Astrocyte of the hippocampus (primary cell): ENCODE measurements around the gene RASSF4.

Experiments used
- DNase-seq: peaks from one replicate; pipeline ENCODE4 v3.0.0; 2011; ENCODE audit warnings: low read depth, low spot score

Gene RASSF4

GRCh38 chr10:44962870-44963738 lies 3.5 kb downstream of the RASSF4 start:
- peak; percentile 59 for DNase-seq

- peak; percentile 78 for DNase-seq
These were observed 4.4 kb downstream of the RASSF4 start for GRCh38 chr10:44963772-44964633.

- no peak for DNase-seq
These were observed 5.5 kb downstream of the RASSF4 start for GRCh38 chr10:44965104-44965503.

GRCh38 chr10:44965651-44966097 lies 6.1 kb downstream of the RASSF4 start:
- DNase-seq: no peak

- no peak for DNase-seq
These were observed 6.7 kb downstream of the RASSF4 start for GRCh38 chr10:44966129-44966815.

GRCh38 chr10:44966816-44967509 lies 7.4 kb downstream of the RASSF4 start:
- DNase-seq: no peak

- no peak for DNase-seq
These were observed 8.0 kb downstream of the RASSF4 start for GRCh38 chr10:44967616-44968015.

GRCh38 chr10:44968091-44968490 lies 8.5 kb downstream of the RASSF4 start:
- no peak for DNase-seq

- DNase-seq: no peak
These were observed 9.1 kb downstream of the RASSF4 start for GRCh38 chr10:44968500-44969400.

GRCh38 chr10:44969854-44970253 lies 10.3 kb downstream of the RASSF4 start:
- no peak for DNase-seq

- DNase-seq: no peak
These were observed 11.3 kb downstream of the RASSF4 start for GRCh38 chr10:44970812-44971395.

- no peak for DNase-seq
These were observed 11.8 kb downstream of the RASSF4 start for GRCh38 chr10:44971434-44971833.

- no peak for DNase-seq
These were observed 12.5 kb downstream of the RASSF4 start for GRCh38 chr10:44971935-44972757.

GRCh38 chr10:44972874-44973306 lies 13.3 kb downstream of the RASSF4 start:
- DNase-seq: no peak

GRCh38 chr10:44973323-44974081 lies 13.9 kb downstream of the RASSF4 start:
- no peak for DNase-seq

- DNase-seq: no peak
These were observed 14.6 kb downstream of the RASSF4 start for GRCh38 chr10:44974082-44974627.

- DNase-seq: peak; percentile 87
These were observed 15.2 kb downstream of the RASSF4 start for GRCh38 chr10:44974628-44975430.
